H9 (cell line): ENCODE data around the gene SELENOM. TPM values are rescaled to one million over a fixed set of nuclear protein-coding genes. Genes with fewer than 3 reads are reported as not detected.
A peak's percentile ranks its signal among the peaks of the same experiment; 100 is the strongest.

Source experiments
- DNase-seq: peaks from one replicate; pipeline ENCODE4 v3.0.0-alpha.2; 2017
- H2AFZ ChIP-seq: one replicate; pipeline ENCODE4 v1.6.1; 2013; ENCODE audit warnings: mild to moderate bottlenecking, low read length, control low read depth, moderate library complexity
- H2AK5ac ChIP-seq: 2 replicates; pipeline ENCODE4 v1.6.1; 2013; ENCODE audit warnings: low read length, control low read depth, mixed read lengths; ENCODE audit not compliant: insufficient read length
- H2BK120ac ChIP-seq: one replicate; pipeline ENCODE4 v1.6.1; 2013; ENCODE audit warnings: low read depth, mild to moderate bottlenecking, low read length, control low read depth, inconsistent platforms; ENCODE audit not compliant: poor library complexity, severe bottlenecking
- H2BK12ac ChIP-seq: 2 replicates; pipeline ENCODE4 v1.6.1; 2013; ENCODE audit warnings: low read length, control low read depth, mixed read lengths, low read depth; ENCODE audit not compliant: insufficient read length
- H2BK15ac ChIP-seq: 2 replicates; pipeline ENCODE4 v1.6.1; 2013; ENCODE audit warnings: low read depth, low read length, control low read depth
- H2BK20ac ChIP-seq: one replicate; pipeline ENCODE4 v1.6.1; 2013; ENCODE audit warnings: low read depth, mild to moderate bottlenecking, low read length, control low read depth, inconsistent platforms; ENCODE audit not compliant: poor library complexity, severe bottlenecking
- H2BK5ac ChIP-seq: 2 replicates; pipeline ENCODE4 v1.6.1; 2013; ENCODE audit warnings: low read length, control low read depth, mixed read lengths; ENCODE audit not compliant: insufficient read length
- H3K14ac ChIP-seq: 2 replicates; pipeline ENCODE4 v1.6.1; 2013; ENCODE audit warnings: low read length, control low read depth; ENCODE audit not compliant: insufficient read depth
- H3K18ac ChIP-seq: 2 replicates; pipeline ENCODE4 v1.6.1; 2013; ENCODE audit warnings: low read depth, mild to moderate bottlenecking, mixed read lengths, low read length, control low read depth; ENCODE audit not compliant: insufficient read length
- H3K23ac ChIP-seq: 2 replicates; pipeline ENCODE4 v1.6.1; 2013; ENCODE audit warnings: low read length, control low read depth, mixed read lengths, low read depth; ENCODE audit not compliant: insufficient read length
- H3K23me2 ChIP-seq: 2 replicates; pipeline ENCODE4 v1.6.1; 2013; ENCODE audit warnings: low read depth, mild to moderate bottlenecking, mixed read lengths, low read length, control low read depth; ENCODE audit not compliant: insufficient read length, poor library complexity, severe bottlenecking
- H3K27ac ChIP-seq: 2 replicates; pipeline ENCODE4 v1.5.1; 2013; ENCODE audit warnings: low read length, control low read depth, mixed read lengths, low read depth; ENCODE audit not compliant: insufficient read length
- H3K27me3 ChIP-seq: 2 replicates; pipeline ENCODE4 v1.6.1; 2013; ENCODE audit warnings: low read length, control low read depth, inconsistent platforms; ENCODE audit not compliant: insufficient read depth
- H3K4ac ChIP-seq: 2 replicates; pipeline ENCODE4 v1.6.1; 2013; ENCODE audit warnings: low read depth, mild to moderate bottlenecking, control low read depth, inconsistent platforms, low read length, moderate library complexity
- H3K4me1 ChIP-seq: 2 replicates; pipeline ENCODE4 v1.6.1; 2013; ENCODE audit warnings: low read length, control low read depth, inconsistent platforms; ENCODE audit not compliant: insufficient read depth
- H3K4me2 ChIP-seq: 2 replicates; pipeline ENCODE4 v1.6.1; 2013; ENCODE audit warnings: low read length, control low read depth, mixed read lengths; ENCODE audit not compliant: insufficient read length, insufficient read depth
- H3K56ac ChIP-seq: 2 replicates; pipeline ENCODE4 v1.6.1; 2013; ENCODE audit warnings: low read depth, mild to moderate bottlenecking, mixed read lengths, low read length, control low read depth; ENCODE audit not compliant: insufficient read length
- H3K79me1 ChIP-seq: 2 replicates; pipeline ENCODE4 v1.6.1; 2013; ENCODE audit warnings: low read depth, mild to moderate bottlenecking, moderate library complexity, low read length, control low read depth, inconsistent platforms; ENCODE audit not compliant: insufficient read depth, poor library complexity, severe bottlenecking
- H3K79me2 ChIP-seq: 2 replicates; pipeline ENCODE4 v1.6.1; 2013; ENCODE audit warnings: low read length, control low read depth, inconsistent platforms; ENCODE audit not compliant: insufficient read depth
- H3K9ac ChIP-seq: 2 replicates; pipeline ENCODE4 v1.6.1; 2013; ENCODE audit warnings: low read length, control low read depth, mixed read lengths; ENCODE audit not compliant: insufficient read length; ENCODE audit errors: extremely low read depth
- H3K9me3 ChIP-seq: one replicate; pipeline ENCODE4 v1.6.1; 2013; ENCODE audit warnings: low read depth, low read length, inconsistent platforms; ENCODE audit not compliant: control insufficient read depth
- H3T11ph ChIP-seq: one replicate; pipeline ENCODE4 v1.6.1; 2013; ENCODE audit warnings: mild to moderate bottlenecking, low read length, control low read depth, inconsistent platforms
- H4K20me1 ChIP-seq: one replicate; pipeline ENCODE4 v1.6.1; 2013; ENCODE audit not compliant: control insufficient read depth, insufficient read length, insufficient read depth
- H4K5ac ChIP-seq: 2 replicates; pipeline ENCODE4 v1.6.1; 2013; ENCODE audit warnings: low read depth, mild to moderate bottlenecking, mixed read lengths, low read length, control low read depth; ENCODE audit not compliant: insufficient read length
- H4K8ac ChIP-seq: replicated peaks from 2 replicates; pipeline ENCODE4 v1.6.1; 2013; ENCODE audit warnings: low read length, control low read depth, mixed read lengths, low read depth; ENCODE audit not compliant: insufficient read length
- H4K91ac ChIP-seq: 2 replicates; pipeline ENCODE4 v1.6.1; 2013; ENCODE audit warnings: low read depth, mild to moderate bottlenecking, moderate library complexity, mixed read lengths, low read length, control low read depth; ENCODE audit not compliant: insufficient read length
- H3K27ac Mint-ChIP-seq, 3 experiments: 2 replicates in 2 of 3; 3 replicates in 1 of 3; pipeline ENCODE4 v1.8.0; 2020 to 2021; ENCODE audit warnings: mixed read lengths in 3 of 3, mild to moderate bottlenecking in 1 of 3, moderate library complexity in 1 of 3
- H3K27me3 Mint-ChIP-seq: 2 replicates; pipeline ENCODE4 v1.8.0; 2021; ENCODE audit warnings: low read depth, mild to moderate bottlenecking, moderate library complexity, mixed read lengths
- H3K36me3 Mint-ChIP-seq, 3 experiments: 2 replicates in 2 of 3; 3 replicates in 1 of 3; pipeline ENCODE4 v1.8.0; 2020 to 2021; ENCODE audit warnings: low read depth in 3 of 3, mixed read lengths in 3 of 3; ENCODE audit not compliant: insufficient read depth in 1 of 3
- H3K4me1 Mint-ChIP-seq, 2 experiments: 2 replicates each; pipeline ENCODE4 v1.8.0; 2020; ENCODE audit warnings: mixed read lengths in 2 of 2
- H3K4me3 Mint-ChIP-seq, 2 experiments: 2 replicates in 1 of 2; 3 replicates in 1 of 2; pipeline ENCODE4 v1.8.0; 2020 to 2021; ENCODE audit warnings: mild to moderate bottlenecking in 2 of 2, mixed read lengths in 2 of 2, moderate library complexity in 1 of 2
- H3K9me3 Mint-ChIP-seq, 2 experiments: 2 replicates in 1 of 2; 3 replicates in 1 of 2; pipeline ENCODE4 v1.8.0; 2020; ENCODE audit warnings: mild to moderate bottlenecking in 2 of 2, mixed read lengths in 2 of 2, moderate library complexity in 1 of 2
- WGBS: extraction: QIAGEN DNeasy Blood & Tissue Kit; methylation state at CpG from one replicate; pipeline ENCODE4 v1.1.7; 2013; ENCODE audit warnings: missing lambda C conversion rate, low lambda C conversion rate, mixed read lengths; ENCODE audit not compliant: insufficient read length; ENCODE audit errors: extremely low coverage; 5-methylcytosine and 5-hydroxymethylcytosine counted together
- total RNA-seq: library from RNA; stranded (reverse); gene quantifications from 2 replicates; pipeline ENCODE4 v1.2.1, GENCODE V29; 2021
- TF ChIP-seq, protein P1 (sequence below): fragments of 200-600 bp; sonication (generic); conservative IDR thresholded peaks from 3 replicates; pipeline ENCODE4 v1.8.0; 2021; ENCODE audit warnings: antibody characterized with exemption, mild to moderate bottlenecking

SELENOM gene
- total RNA-seq, 1 experiment from 2014 or later = 18.6 TPM

DNA sequence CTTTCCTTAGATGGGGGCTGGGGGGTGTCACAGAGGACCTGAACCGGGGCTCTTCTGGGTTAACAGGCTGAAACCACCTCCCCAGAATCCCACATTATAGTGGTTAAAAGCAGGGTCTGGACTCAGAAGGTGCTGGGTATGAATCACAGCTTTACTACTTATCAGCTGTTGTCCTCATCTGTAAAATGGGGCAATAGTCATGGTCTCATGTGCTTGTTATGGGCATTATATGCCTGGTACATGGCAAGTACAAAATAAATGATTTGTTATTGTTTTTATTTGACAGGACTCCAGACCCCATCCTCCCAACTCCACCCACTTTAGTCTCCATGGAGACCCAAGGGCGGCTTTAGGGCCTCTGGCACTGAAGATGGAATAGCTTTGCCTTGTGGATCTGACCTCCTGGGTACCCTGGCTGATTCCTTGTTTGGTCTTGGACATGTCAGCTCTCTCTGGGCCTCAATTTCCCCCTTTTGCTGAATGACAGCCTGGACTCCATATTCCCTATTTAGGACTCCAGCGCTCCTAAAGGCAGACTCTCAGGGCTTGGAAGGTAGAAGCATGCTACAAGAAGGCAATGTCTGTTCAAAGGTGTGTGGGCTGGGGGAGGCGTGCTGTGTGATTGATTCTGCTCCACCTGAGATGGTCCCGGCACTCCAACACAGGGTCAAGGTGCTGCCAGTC lies 27.1 kb downstream of the SELENOM start:
- no peaks in the 10 kb centered on the region; the same call in 1 of the 2 replicates for H3K4me1 ChIP-seq
- TF ChIP-seq, protein P1, sequence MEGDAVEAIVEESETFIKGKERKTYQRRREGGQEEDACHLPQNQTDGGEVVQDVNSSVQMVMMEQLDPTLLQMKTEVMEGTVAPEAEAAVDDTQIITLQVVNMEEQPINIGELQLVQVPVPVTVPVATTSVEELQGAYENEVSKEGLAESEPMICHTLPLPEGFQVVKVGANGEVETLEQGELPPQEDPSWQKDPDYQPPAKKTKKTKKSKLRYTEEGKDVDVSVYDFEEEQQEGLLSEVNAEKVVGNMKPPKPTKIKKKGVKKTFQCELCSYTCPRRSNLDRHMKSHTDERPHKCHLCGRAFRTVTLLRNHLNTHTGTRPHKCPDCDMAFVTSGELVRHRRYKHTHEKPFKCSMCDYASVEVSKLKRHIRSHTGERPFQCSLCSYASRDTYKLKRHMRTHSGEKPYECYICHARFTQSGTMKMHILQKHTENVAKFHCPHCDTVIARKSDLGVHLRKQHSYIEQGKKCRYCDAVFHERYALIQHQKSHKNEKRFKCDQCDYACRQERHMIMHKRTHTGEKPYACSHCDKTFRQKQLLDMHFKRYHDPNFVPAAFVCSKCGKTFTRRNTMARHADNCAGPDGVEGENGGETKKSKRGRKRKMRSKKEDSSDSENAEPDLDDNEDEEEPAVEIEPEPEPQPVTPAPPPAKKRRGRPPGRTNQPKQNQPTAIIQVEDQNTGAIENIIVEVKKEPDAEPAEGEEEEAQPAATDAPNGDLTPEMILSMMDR = no peak

More for the DNA sequence above, 27.1 kb downstream of the SELENOM start:
- Histone ChIP-seq H3K18ac (peak overlapping the region; percentile 54), H3K14ac (0 out of 2 replicates have a peak overlapping the region, but pooled peaks have one; percentile 58), H2AK5ac (no peak overlapping the region), H4K8ac (no peak overlapping the region), H2BK12ac (no peak overlapping the region), H4K5ac (no peak overlapping the region), H2BK120ac (no peak overlapping the region), H3K79me1 (no peaks in the 10 kb centered on the region), H2AFZ (no peak overlapping the region), H3K23ac (no peak overlapping the region), H3K9ac (peak overlapping the region; percentile 36), H2BK5ac (no peak overlapping the region), H3K4me2 (peak overlapping the region; percentile 68), H3T11ph (no peak overlapping the region), H3K27ac (no peak overlapping the region), H3K27me3 (no peaks in the 10 kb centered on the region), H3K56ac (no peak overlapping the region), H4K91ac (no peak overlapping the region), H3K79me2 (no peaks in the 10 kb centered on the region; the same call in 1 of the 2 replicates), H3K4ac (no peak overlapping the region), H3K9me3 (no peaks in the 10 kb centered on the region), H3K23me2 (peaks cover 10% of the 10 kb centered on the region), H4K20me1 (no peaks in the 10 kb centered on the region), H2BK15ac (no peak overlapping the region), H2BK20ac (no peak overlapping the region)
- H3K9me3 Mint-ChIP-seq = no peaks in the 10 kb centered on the region
- no peak for DNase-seq
- peaks cover 34 to 40% of the 10 kb centered on the region in 2 experiments for H3K4me1 Mint-ChIP-seq
- H3K4me3 Mint-ChIP-seq = peak overlapping the region; percentile 87 to 90
- no CpG with 5 or more reads among the region's 5 CpGs for WGBS
- peaks cover 0 to 2% (median 0%) of the 10 kb centered on the region in 3 experiments; a peak in 2 of 7 replicates for H3K36me3 Mint-ChIP-seq
- H3K27me3 Mint-ChIP-seq = peaks cover 9% of the 10 kb centered on the region
- H3K27ac Mint-ChIP-seq = peak overlapping the region in 2 of 3 experiments; percentile 95 to 100; a peak in 4 of 7 replicates
